ENCODE data around the gene MAML3. TPM values are rescaled to one million over a fixed set of nuclear protein-coding genes. Genes with fewer than 3 reads are reported as not detected.
A peak's percentile ranks its signal among the peaks of the same experiment; 100 is the strongest.

MAML3 gene
- total RNA-seq, 1 experiment from 2014 or later, result 20.8 TPM

DNA sequence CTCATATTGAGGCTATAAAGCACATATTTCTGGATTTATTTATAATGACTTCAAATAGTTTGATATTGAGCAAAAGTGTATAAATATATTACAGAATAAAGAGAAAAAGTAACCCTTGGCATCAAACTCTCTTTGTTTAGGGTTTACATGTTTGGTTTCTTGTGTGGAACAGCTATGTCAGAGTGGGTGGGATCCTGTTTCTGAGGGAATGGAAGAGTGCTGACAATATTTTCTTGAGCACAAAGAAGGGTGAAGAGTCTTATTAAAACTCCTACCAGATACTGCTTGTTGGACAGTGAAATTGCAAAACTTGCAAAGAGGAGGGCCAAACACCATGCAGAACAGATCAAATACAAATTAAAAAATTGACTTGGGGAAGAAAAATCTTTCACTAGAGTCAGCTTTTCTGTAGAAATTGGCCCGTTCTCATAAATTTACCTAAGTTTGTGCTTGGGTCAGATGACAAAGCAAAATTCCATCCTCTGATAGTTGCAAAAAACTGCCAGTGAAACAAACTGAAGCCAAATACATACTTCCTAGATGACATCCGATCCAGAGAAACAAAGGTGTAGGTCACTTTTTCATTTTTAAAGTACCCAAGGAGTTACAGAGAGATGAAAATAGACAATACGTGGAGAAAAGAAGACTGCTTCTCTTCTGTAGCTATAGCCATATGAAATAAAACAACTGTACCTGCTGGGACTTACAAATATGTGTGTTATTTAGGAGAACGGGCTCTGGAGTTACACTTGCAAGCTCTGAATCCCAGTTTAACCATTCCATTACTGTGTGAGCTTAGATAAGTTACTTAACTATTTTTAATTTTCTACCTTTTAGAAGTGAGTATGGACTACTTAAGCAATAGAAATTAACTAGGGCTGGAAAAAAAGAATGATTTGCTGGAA lies 133.3 kb downstream of the MAML3 start:
- no peaks in the 10 kb centered on the region for H4K20me1 ChIP-seq (ENCODE audit: insufficient read depth, low read depth, low read length)
- H3K36me3 ChIP-seq (ENCODE audit: insufficient read depth, low read length), result no peaks in the 10 kb centered on the region
- H2AFZ ChIP-seq (ENCODE audit: low read length), result no peak overlapping the region
- DNase-seq, result no peak
- H3K9me2 ChIP-seq (replicated peaks; ENCODE audit: insufficient read depth, low read length), result no peaks in the 10 kb centered on the region
- H3K4me2 ChIP-seq (ENCODE audit: low read depth, low read length, poor library complexity, severe bottlenecking), result peak overlapping the region; percentile 68
- H3K27me3 ChIP-seq (ENCODE audit: low read length), result no peaks in the 10 kb centered on the region
- no peak overlapping the region for H3K9ac ChIP-seq (ENCODE audit: low read length)
- H3K9me3 ChIP-seq (ENCODE audit: low read length), result no peaks in the 10 kb centered on the region
- no peak overlapping the region for H3K4me3 ChIP-seq (ENCODE audit: low read length)
- peaks cover 84% of the 10 kb centered on the region for H3K79me2 ChIP-seq (ENCODE audit: low read length)
- peak overlapping the region; percentile 83 for H3K27ac ChIP-seq (ENCODE audit: low read length)
- peaks cover 87% of the 10 kb centered on the region for H3K4me1 ChIP-seq (ENCODE audit: low read length)

DNA sequence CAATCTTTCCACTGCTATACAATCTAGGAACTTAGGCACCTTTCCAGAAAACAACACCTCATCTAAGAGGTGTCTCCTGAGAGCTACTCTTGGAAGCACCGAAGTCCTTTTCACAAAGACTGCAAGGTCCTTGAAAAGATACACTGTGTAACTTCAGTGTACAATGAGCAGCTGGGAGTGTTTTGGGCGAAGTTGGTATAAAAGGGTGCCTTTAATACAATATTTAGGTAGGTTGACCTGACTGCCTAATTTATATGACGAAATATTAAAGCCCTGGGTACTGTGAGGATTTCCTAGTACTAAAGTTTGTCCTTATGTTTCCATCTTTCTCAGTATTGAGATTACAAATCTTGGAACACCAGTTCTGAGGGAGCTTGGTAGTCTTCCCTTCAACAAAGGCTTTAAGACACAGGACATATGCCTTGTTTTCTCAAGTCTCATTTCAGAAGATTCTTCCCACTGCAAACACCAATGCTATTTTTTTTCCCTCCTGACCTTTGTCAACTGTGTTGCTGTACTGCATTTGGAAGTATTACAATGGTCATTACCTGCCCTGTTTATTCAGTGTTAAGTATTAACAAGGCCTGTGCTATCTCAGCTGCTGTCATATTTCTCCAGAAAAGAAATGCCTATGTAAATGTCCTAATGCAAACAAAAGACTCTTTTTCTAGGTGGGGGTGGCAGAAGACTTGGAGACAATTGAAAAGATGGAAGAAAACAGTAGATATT lies 134.2 kb downstream of the MAML3 start:
- H3K9me3 ChIP-seq (ENCODE audit: low read length), result no peaks in the 10 kb centered on the region
- no peak overlapping the region for H2AFZ ChIP-seq (ENCODE audit: low read length)
- no peaks in the 10 kb centered on the region for H3K36me3 ChIP-seq (ENCODE audit: insufficient read depth, low read length)
- H3K4me2 ChIP-seq (ENCODE audit: low read depth, low read length, poor library complexity, severe bottlenecking), result peak overlapping the region; percentile 68
- H3K27ac ChIP-seq (ENCODE audit: low read length), result peak overlapping the region; percentile 83
- DNase-seq, result no peak
- no peaks in the 10 kb centered on the region for H4K20me1 ChIP-seq (ENCODE audit: insufficient read depth, low read depth, low read length)
- H3K27me3 ChIP-seq (ENCODE audit: low read length), result no peaks in the 10 kb centered on the region
- no peak overlapping the region for H3K4me3 ChIP-seq (ENCODE audit: low read length)
- H3K4me1 ChIP-seq (ENCODE audit: low read length), result peaks cover 88% of the 10 kb centered on the region
- no peak overlapping the region; the same call in 1 of the 2 replicates for H3K9ac ChIP-seq (ENCODE audit: low read length)
- H3K79me2 ChIP-seq (ENCODE audit: low read length), result peaks cover 83% of the 10 kb centered on the region
- H3K9me2 ChIP-seq (replicated peaks; ENCODE audit: insufficient read depth, low read length), result no peaks in the 10 kb centered on the region

DNA sequence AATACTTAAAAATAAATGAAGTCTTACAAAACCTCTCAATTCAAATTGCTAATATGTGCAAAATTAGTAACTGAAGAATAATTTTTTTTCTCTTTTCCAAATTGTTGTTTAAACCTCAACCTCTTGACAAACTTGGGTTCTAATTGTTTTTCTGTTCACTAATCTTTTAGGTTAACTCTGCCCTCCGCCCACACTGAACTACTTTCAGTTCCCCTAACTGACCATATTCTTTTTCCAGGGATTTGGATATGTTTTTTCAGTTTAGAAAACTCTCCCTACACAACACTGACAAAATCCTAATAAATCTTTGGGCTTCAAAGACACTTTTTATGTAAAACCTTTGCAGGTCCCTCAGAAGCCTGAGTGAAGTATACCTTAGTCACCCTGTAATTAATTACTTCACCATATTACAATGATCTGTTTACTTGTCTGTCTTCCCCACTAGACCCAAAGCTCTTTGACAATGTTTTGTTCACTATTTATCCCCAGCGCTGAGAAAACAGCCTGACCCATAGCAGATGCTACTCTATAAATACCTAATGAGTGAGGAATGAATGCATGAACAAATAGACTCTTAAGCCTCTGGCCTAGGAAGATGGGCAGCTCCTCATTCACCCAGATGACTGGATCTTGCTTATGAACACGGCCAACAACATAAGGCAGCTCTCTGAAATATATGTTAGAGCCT lies 134.9 kb downstream of the MAML3 start:
- peaks cover 86% of the 10 kb centered on the region for H3K4me1 ChIP-seq (ENCODE audit: low read length)
- no peaks in the 10 kb centered on the region for H4K20me1 ChIP-seq (ENCODE audit: insufficient read depth, low read depth, low read length)
- no peak overlapping the region for H2AFZ ChIP-seq (ENCODE audit: low read length)
- no peaks in the 10 kb centered on the region for H3K9me3 ChIP-seq (ENCODE audit: low read length)
- H3K9ac ChIP-seq (ENCODE audit: low read length), result peak overlapping the region; percentile 28; the same call in 1 of the 2 replicates
- no peaks in the 10 kb centered on the region for H3K9me2 ChIP-seq (replicated peaks; ENCODE audit: insufficient read depth, low read length)
- no peak overlapping the region for H3K4me3 ChIP-seq (ENCODE audit: low read length)
- H3K36me3 ChIP-seq (ENCODE audit: insufficient read depth, low read length), result no peaks in the 10 kb centered on the region
- no peaks in the 10 kb centered on the region for H3K27me3 ChIP-seq (ENCODE audit: low read length)
- H3K4me2 ChIP-seq (ENCODE audit: low read depth, low read length, poor library complexity, severe bottlenecking), result peak overlapping the region; percentile 68
- H3K27ac ChIP-seq (ENCODE audit: low read length), result peak overlapping the region; percentile 83
- peaks cover 84% of the 10 kb centered on the region for H3K79me2 ChIP-seq (ENCODE audit: low read length)
- no peak for DNase-seq

DNA sequence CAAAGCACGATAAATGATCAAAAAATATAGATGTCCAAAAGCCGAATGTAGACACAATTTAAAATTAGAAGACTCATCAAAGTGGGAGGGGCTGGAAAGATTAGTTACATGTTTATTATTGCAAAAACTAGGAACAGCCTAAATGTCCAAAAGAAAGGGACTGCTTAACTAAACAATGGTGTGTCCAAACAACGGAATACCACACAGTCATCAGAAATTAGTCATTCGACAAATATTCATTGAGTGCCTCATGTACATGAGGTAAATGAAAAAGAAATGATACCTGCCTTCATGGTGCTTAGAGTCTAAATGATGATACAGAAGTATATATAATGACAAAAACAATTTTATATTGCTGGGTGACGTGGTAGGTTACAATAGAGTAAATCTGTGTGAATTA lies 139.7 kb downstream of the MAML3 start:
- Histone ChIP-seq H3K9me3 (ENCODE audit: low read length) (no peaks in the 10 kb centered on the region), H2AFZ (ENCODE audit: low read length) (no peak overlapping the region), H3K9ac (ENCODE audit: low read length) (no peak overlapping the region), H4K20me1 (ENCODE audit: insufficient read depth, low read depth, low read length) (peaks cover 3% of the 10 kb centered on the region; the same call in 1 of the 2 replicates), H3K27ac (ENCODE audit: low read length) (no peak overlapping the region), H3K36me3 (ENCODE audit: insufficient read depth, low read length) (no peaks in the 10 kb centered on the region), H3K9me2 (replicated peaks; ENCODE audit: insufficient read depth, low read length) (no peaks in the 10 kb centered on the region), H3K4me2 (ENCODE audit: low read depth, low read length, poor library complexity, severe bottlenecking) (no peak overlapping the region), H3K4me1 (ENCODE audit: low read length) (peaks cover 51% of the 10 kb centered on the region), H3K4me3 (ENCODE audit: low read length) (no peak overlapping the region), H3K79me2 (ENCODE audit: low read length) (peaks cover 86% of the 10 kb centered on the region), H3K27me3 (ENCODE audit: low read length) (no peaks in the 10 kb centered on the region)
- DNase-seq, result no peak

- H3K27ac ChIP-seq (ENCODE audit: low read length), result peak overlapping the region; percentile 1; the same call in 1 of the 2 replicates
- no peak overlapping the region for H2AFZ ChIP-seq (ENCODE audit: low read length)
- H3K9me2 ChIP-seq (replicated peaks; ENCODE audit: insufficient read depth, low read length), result no peaks in the 10 kb centered on the region
- H3K79me2 ChIP-seq (ENCODE audit: low read length), result peaks cover 86% of the 10 kb centered on the region
- H3K4me2 ChIP-seq (ENCODE audit: low read depth, low read length, poor library complexity, severe bottlenecking), result no peak overlapping the region
- no peak overlapping the region for H3K4me3 ChIP-seq (ENCODE audit: low read length)
- peaks cover 37% of the 10 kb centered on the region for H3K4me1 ChIP-seq (ENCODE audit: low read length)
- no peaks in the 10 kb centered on the region for H3K36me3 ChIP-seq (ENCODE audit: insufficient read depth, low read length)
- H4K20me1 ChIP-seq (ENCODE audit: insufficient read depth, low read depth, low read length), result peaks cover 3% of the 10 kb centered on the region; the same call in 1 of the 2 replicates
- H3K27me3 ChIP-seq (ENCODE audit: low read length), result no peaks in the 10 kb centered on the region
- DNase-seq, result peak; percentile 79
- no peaks in the 10 kb centered on the region for H3K9me3 ChIP-seq (ENCODE audit: low read length)
- H3K9ac ChIP-seq (ENCODE audit: low read length), result no peak overlapping the region
Observed at GRCh38 chr4:140012688-140013486, 141.1 kb downstream of the MAML3 start.

DNA sequence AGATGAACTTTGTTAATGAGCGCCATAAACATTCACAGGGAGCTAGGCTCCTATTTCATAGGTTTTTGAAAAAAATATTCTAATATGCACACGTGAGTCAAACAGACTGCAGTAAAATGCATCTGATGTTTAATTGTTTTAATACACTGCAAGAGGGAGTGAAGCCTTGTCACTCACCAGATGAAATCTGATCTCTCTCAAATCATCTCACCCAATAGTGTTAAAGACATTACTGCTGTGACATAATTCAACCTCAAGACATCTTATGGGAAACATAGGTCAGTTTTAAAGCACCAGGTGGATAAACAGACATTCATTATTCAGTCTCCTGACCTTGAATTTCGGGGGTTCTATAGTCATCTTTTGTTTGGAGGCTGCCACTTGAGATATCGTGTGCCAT lies 148.3 kb downstream of the MAML3 start:
- Histone ChIP-seq H3K36me3 (ENCODE audit: insufficient read depth, low read length) (no peaks in the 10 kb centered on the region), H3K4me1 (ENCODE audit: low read length) (peaks cover 25% of the 10 kb centered on the region), H3K79me2 (ENCODE audit: low read length) (peaks cover 82% of the 10 kb centered on the region), H4K20me1 (ENCODE audit: insufficient read depth, low read depth, low read length) (no peaks in the 10 kb centered on the region), H3K4me3 (ENCODE audit: low read length) (no peak overlapping the region), H3K27ac (ENCODE audit: low read length) (no peak overlapping the region), H3K9me2 (replicated peaks; ENCODE audit: insufficient read depth, low read length) (no peaks in the 10 kb centered on the region), H3K9ac (ENCODE audit: low read length) (no peak overlapping the region), H3K4me2 (ENCODE audit: low read depth, low read length, poor library complexity, severe bottlenecking) (no peak overlapping the region), H3K27me3 (ENCODE audit: low read length) (no peaks in the 10 kb centered on the region), H2AFZ (ENCODE audit: low read length) (no peak overlapping the region), H3K9me3 (ENCODE audit: low read length) (no peaks in the 10 kb centered on the region)
- DNase-seq, result peak; percentile 60

GRCh38 chr4:140004922-140005627 lies 148.9 kb downstream of the MAML3 start:
- Histone ChIP-seq H3K4me1 (ENCODE audit: low read length) (peaks cover 25% of the 10 kb centered on the region), H3K4me3 (ENCODE audit: low read length) (no peak overlapping the region), H4K20me1 (ENCODE audit: insufficient read depth, low read depth, low read length) (no peaks in the 10 kb centered on the region), H3K9me2 (replicated peaks; ENCODE audit: insufficient read depth, low read length) (no peaks in the 10 kb centered on the region), H3K27me3 (ENCODE audit: low read length) (no peaks in the 10 kb centered on the region), H3K9ac (ENCODE audit: low read length) (no peak overlapping the region), H3K4me2 (ENCODE audit: low read depth, low read length, poor library complexity, severe bottlenecking) (no peak overlapping the region), H3K9me3 (ENCODE audit: low read length) (no peaks in the 10 kb centered on the region), H3K79me2 (ENCODE audit: low read length) (peaks cover 77% of the 10 kb centered on the region), H3K27ac (ENCODE audit: low read length) (no peak overlapping the region), H2AFZ (ENCODE audit: low read length) (no peak overlapping the region), H3K36me3 (ENCODE audit: insufficient read depth, low read length) (no peaks in the 10 kb centered on the region)
- no peak for DNase-seq

Data from Karpas-422 (cell line).